BJ (cell line): ENCODE results near the gene TANC2. TPM values are rescaled to one million over a fixed set of nuclear protein-coding genes. Genes with fewer than 3 reads are reported as not detected.

Experiments used
- CTCF ChIA-PET: fragments of 350-600 bp; formaldehyde crosslinking; extraction: SDS; loops from one replicate; lab custom pipeline; 2021; ENCODE audit warnings: antibody characterized with exemption, inconsistent platforms; lab: Yijun Ruan, JAX
- POLR2A ChIA-PET: fragments of 300-600 bp; sonication (Branson Sonifier 250); formaldehyde crosslinking; extraction: SDS; loops from one replicate; lab custom pipeline; 2021; ENCODE audit warnings: antibody characterized with exemption; lab: Charles Lee
- DNase-seq: peaks from one replicate; pipeline ENCODE4 v3.0.0-alpha.2; 2011; ENCODE audit warnings: low read depth
- H3K27me3 ChIP-seq: 2 replicates; pipeline ENCODE4 v1.6.0; 2011; ENCODE audit warnings: low read length; ENCODE audit not compliant: control insufficient read depth, insufficient read depth
- H3K36me3 ChIP-seq: 2 replicates; pipeline ENCODE4 v1.5.1; 2011; ENCODE audit warnings: low read length; ENCODE audit not compliant: control insufficient read depth, insufficient read depth
- H3K4me3 ChIP-seq: 2 replicates; pipeline ENCODE4 v1.5.1; 2011; ENCODE audit warnings: low read depth, mild to moderate bottlenecking, control low read depth, low read length
- polyA minus RNA-seq: library from RNA; depleted of rRNA, polyadenylated mRNA; stranded (reverse); fragments of >200 nt; gene quantifications from 2 replicates; pipeline ENCODE4 v1.2.3, GENCODE V29; 2011; rRNA and poly(A)+ RNA removed
- polyA plus RNA-seq: library from polyadenylated mRNA; depleted of rRNA; stranded (reverse); fragments of >200 nt; gene quantifications from 2 replicates; pipeline ENCODE4 v1.2.3, GENCODE V29; 2011; rRNA removed
- TF ChIP-seq, protein P1 (sequence below): IDR thresholded peaks from 2 replicates; pipeline ENCODE4 v1.5.1; 2011; ENCODE audit warnings: low read depth, mild to moderate bottlenecking, control low read depth, inconsistent platforms, low read length, moderate library complexity; ENCODE audit not compliant: insufficient read depth

The TANC2 gene
- polyA plus RNA-seq: 19.3 and 27.5 TPM in 2 replicates
- polyA minus RNA-seq: 295 and 379 TPM in 2 replicates

DNA sequence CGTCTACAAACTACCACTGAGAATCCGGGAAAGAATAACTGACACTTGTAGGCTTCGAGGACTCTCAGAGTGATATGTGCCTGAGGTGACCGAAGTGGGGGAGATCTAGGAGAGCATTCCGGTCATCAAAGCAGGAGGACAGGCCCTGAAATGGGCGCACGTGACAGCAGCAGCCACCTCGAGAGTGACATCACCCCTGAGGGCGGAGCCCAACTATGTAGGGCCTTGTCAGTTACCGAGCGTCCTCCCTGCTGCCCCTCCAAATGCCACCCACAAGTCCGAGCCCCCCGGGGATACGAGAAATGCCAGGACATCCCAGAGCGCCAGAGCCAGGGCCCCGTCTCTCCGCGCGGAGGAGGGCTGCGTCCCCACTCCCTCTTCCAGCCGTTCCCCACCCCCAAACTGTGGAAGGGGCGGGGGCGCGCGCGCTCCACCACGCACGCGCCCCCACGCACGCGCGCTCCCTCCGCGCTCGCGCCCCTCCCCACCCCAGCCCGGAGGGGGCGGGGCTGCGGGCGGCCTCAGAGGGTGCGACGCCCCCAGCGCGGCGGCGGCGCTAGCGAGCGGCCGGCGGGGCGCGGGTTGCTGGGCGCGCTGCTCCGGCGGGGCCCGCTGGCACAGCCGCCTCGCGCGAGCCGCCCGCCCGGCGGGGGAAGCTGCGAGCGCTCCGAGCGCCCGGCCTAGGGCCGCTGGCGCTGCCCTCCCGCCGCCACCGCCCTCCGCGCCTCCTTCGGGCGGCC is at the start of gene TANC2:
TANC2 (plus strand) TSS at position 550 of the 740 bp plus-strand sequence. CDS start 43,325 bp downstream, outside the sequence.
- ChIA-PET CTCF (interaction anchor here (0.8 to 3.5 kb wide), 2 partner anchors 263 to 440 kb away, joined by 3 to 9 read pairs; no protein-coding TSS in a partner anchor), POLR2A (no interaction called here)
- no peak for DNase-seq
- Histone ChIP-seq H3K4me3 (peak within 1 kb of the TSS; percentile 92), H3K27me3 (no peaks in the 10 kb centered on the region), H3K36me3 (no peaks in the 10 kb centered on the region)
- TF ChIP-seq, protein P1, sequence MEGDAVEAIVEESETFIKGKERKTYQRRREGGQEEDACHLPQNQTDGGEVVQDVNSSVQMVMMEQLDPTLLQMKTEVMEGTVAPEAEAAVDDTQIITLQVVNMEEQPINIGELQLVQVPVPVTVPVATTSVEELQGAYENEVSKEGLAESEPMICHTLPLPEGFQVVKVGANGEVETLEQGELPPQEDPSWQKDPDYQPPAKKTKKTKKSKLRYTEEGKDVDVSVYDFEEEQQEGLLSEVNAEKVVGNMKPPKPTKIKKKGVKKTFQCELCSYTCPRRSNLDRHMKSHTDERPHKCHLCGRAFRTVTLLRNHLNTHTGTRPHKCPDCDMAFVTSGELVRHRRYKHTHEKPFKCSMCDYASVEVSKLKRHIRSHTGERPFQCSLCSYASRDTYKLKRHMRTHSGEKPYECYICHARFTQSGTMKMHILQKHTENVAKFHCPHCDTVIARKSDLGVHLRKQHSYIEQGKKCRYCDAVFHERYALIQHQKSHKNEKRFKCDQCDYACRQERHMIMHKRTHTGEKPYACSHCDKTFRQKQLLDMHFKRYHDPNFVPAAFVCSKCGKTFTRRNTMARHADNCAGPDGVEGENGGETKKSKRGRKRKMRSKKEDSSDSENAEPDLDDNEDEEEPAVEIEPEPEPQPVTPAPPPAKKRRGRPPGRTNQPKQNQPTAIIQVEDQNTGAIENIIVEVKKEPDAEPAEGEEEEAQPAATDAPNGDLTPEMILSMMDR: no peak

DNA sequence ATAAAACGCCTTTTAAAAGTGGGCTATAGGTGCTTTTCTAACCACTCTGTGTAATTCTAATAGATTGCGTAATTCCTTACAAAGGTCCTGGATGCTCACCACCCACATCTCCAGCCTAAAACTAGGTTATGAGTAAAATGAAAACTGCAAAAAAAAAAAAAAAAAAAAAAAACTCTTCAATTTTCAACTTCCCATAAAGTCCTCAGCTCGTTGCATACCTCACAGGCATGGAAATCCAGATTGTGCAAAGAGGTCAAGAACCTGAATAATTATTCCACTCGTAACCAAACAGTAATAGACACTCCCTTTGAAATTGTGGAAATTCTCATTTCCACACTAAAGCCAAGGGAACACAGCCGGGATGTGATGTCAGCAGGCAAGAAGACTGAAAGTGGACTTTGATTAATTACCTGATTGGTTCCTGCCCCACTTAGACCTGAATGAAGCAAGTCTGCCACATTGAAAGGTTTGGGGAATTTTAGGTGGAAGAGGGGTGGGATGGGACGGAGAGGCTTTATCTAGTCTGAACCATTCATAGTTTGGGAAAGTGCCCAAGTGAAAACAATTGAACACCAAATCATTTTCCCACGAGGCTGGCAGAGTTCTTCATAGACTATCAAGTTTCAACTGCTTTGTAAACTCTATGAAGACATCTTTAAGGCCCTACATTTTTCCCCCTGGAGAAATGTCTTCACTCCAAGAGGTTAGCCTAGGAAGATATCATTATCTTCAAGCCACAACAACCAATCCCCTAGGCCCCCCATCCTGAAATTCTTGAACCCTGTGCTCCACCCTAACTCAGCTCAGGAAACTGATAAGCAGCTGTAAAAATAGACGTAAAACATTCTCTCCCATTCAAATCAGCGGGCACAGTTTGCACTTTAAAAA is 49.1 kb upstream of the TANC2 start:
- TF ChIP-seq, protein P1: no peak
- Histone ChIP-seq H3K36me3 (no peaks in the 10 kb centered on the region), H3K4me3 (no peak overlapping the region), H3K27me3 (no peaks in the 10 kb centered on the region; the same call in 1 of the 2 replicates)
- CTCF ChIA-PET: no interaction called here
- POLR2A ChIA-PET: no interaction called here
- no peak for DNase-seq

DNA sequence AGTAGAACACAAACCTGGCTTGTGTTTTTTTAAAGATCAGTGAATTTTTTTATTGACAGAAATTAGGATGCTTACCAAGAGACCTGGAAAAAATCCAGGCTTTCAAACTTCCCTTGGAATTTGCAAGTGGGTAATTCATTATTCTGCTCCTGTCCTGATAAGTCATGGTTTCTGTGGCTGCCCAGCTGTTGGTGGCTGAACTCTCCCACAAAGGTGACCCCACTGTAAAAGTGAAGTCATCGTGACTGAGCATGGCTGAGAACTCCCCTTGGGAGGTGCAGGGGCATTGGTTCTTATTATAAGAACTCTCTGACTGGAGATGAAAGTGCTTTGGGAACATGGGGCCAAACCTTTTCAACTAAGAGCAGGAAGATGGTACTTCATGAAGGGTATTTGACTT is 46.6 kb upstream of the TANC2 start:
- Histone ChIP-seq H3K4me3 (no peak overlapping the region), H3K27me3 (no peaks in the 10 kb centered on the region; the same call in 1 of the 2 replicates), H3K36me3 (no peaks in the 10 kb centered on the region)
- no peak for DNase-seq
- ChIA-PET CTCF (interaction anchor here (0.6 kb wide), 1 partner anchor 48 kb away, joined by 3 read pairs; no protein-coding TSS in a partner anchor), POLR2A (no interaction called here)
- TF ChIP-seq, protein P1: no peak

DNA sequence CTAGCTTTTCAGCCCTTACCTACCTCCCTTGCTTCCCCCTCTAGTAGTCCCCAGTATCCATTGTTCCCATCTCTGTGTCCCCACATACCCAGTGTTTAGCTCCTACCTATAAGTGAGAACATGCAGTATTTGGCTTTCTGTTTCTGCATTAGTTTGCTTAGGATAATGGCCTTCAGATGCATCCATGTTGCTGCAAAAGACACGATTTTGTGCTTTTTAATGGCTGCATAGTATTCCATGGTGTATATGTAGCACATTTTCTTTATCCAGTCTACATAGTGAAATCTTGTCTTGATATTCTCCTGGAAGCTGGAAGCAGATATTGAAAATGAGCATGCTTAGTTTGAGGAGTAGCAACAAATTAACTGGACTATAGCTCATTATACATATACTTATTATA is 45.7 kb upstream of the TANC2 start:
- no peaks in the 10 kb centered on the region for H3K36me3 ChIP-seq
- CTCF ChIA-PET: interaction anchor here (1.3 to 1.5 kb wide), 2 partner anchors 10 to 22 kb away, joined by 3 to 5 read pairs; no protein-coding TSS in a partner anchor

More for the DNA sequence above, 45.7 kb upstream of the TANC2 start:
- POLR2A ChIA-PET: no interaction called here
- DNase-seq: no peak
- no peaks in the 10 kb centered on the region; the same call in 1 of the 2 replicates for H3K27me3 ChIP-seq
- TF ChIP-seq, protein P1: no peak
- no peak overlapping the region for H3K4me3 ChIP-seq
